HepG2 (cell line): ENCODE results near the gene EIF3B. TPM values are rescaled to one million over a fixed set of nuclear protein-coding genes. Genes with fewer than 3 reads are reported as not detected.

Experiments used
- CEBPZ ChIP-seq: IDR thresholded peaks from 2 replicates; pipeline ENCODE4 v1.6.1; 2012; ENCODE audit warnings: low read length, improper control_type of control experiment
- CREB1 ChIP-seq, 2 experiments: fragments of 450-650 bp in 1 of 2; IDR thresholded peaks; 2 replicates each; pipeline ENCODE4 v1.6.1; 2016 to 2017; ENCODE audit warnings: control low read depth in 1 of 2, mild to moderate bottlenecking in 1 of 2, missing compliant biosample characterization in 1 of 2, missing genetic modification characterization in 1 of 2
- HMGA1 ChIP-seq: sonication (generic); formaldehyde crosslinking; conservative IDR thresholded peaks from 2 replicates; pipeline ENCODE4 v1.4.0; 2020; ENCODE audit warnings: missing genetic modification reagents
- HOMEZ ChIP-seq: IDR thresholded peaks from 2 replicates; pipeline ENCODE4 v1.6.1; 2016; ENCODE audit warnings: low read depth
- KDM4B ChIP-seq: sonication (generic); formaldehyde crosslinking; IDR thresholded peaks from 2 replicates; pipeline ENCODE4 v1.4.0; 2020; ENCODE audit warnings: missing genetic modification reagents
- KLF13 ChIP-seq: sonication (generic); formaldehyde crosslinking; IDR thresholded peaks from 2 replicates; pipeline ENCODE4 v1.4.0; 2020; ENCODE audit warnings: mild to moderate bottlenecking, missing genetic modification reagents
- KLF15 ChIP-seq: sonication (generic); formaldehyde crosslinking; IDR thresholded peaks from 2 replicates; pipeline ENCODE4 v1.8.1; 2023; ENCODE audit warnings: borderline replicate concordance, mild to moderate bottlenecking, inconsistent platforms, missing genetic modification reagents, mixed read lengths
- KLF6 ChIP-seq: IDR thresholded peaks from 2 replicates; pipeline ENCODE4 v1.8.0; 2016; ENCODE audit warnings: missing biosample characterization, missing genetic modification reagents
- MEF2D ChIP-seq: sonication (generic); formaldehyde crosslinking; IDR thresholded peaks from 2 replicates; pipeline ENCODE4 v1.5.1; 2020; ENCODE audit warnings: mild to moderate bottlenecking, missing genetic modification reagents
- MXI1 ChIP-seq: IDR thresholded peaks from 3 replicates; pipeline ENCODE4 v1.6.1; 2012; ENCODE audit warnings: low read depth, low read length, inconsistent platforms, borderline replicate concordance
- NR2F6 ChIP-seq, 2 experiments: IDR thresholded peaks; 2 replicates each; pipeline ENCODE4 v1.6.1; 2016; ENCODE audit warnings: antibody characterized with exemption in 1 of 2, mild to moderate bottlenecking in 1 of 2
- PTBP1 ChIP-seq: fragments of 200-400 bp; formaldehyde crosslinking; IDR thresholded peaks from 2 replicates; pipeline ENCODE4 v1.6.1; 2018; ENCODE audit warnings: low read length, low read depth; ENCODE audit not compliant: poor library complexity, severe bottlenecking
- RBFOX2 ChIP-seq: fragments of 200-400 bp; formaldehyde crosslinking; IDR thresholded peaks from 2 replicates; pipeline ENCODE4 v1.6.1; 2017; ENCODE audit warnings: low read depth, mild to moderate bottlenecking, low read length
- REST ChIP-seq, 2 experiments: IDR thresholded peaks; 2 replicates each; pipeline ENCODE4 v1.6.1; 2011 to 2012; ENCODE audit warnings: low read length in 2 of 2, borderline replicate concordance in 1 of 2, low read depth in 1 of 2, mild to moderate bottlenecking in 1 of 2, moderate library complexity in 1 of 2
- SSRP1 ChIP-seq: IDR thresholded peaks from 2 replicates; pipeline ENCODE4 v1.6.1; 2016; ENCODE audit warnings: control low read depth
- STAG1 ChIP-seq: sonication (generic); formaldehyde crosslinking; IDR thresholded peaks from 2 replicates; pipeline ENCODE4 v1.4.0; 2020; ENCODE audit warnings: missing genetic modification reagents
- ZBTB7B ChIP-seq: sonication (generic); formaldehyde crosslinking; IDR thresholded peaks from 2 replicates; pipeline ENCODE4 v1.4.0; 2020; ENCODE audit warnings: missing genetic modification reagents
- ZKSCAN1 ChIP-seq: fragments of 150-350 bp; IDR thresholded peaks from 2 replicates; pipeline ENCODE4 v1.6.1; 2014; ENCODE audit warnings: low read length
- ZNF276 ChIP-seq: sonication (generic); formaldehyde crosslinking; IDR thresholded peaks from 2 replicates; pipeline ENCODE4 v1.4.0; 2020; ENCODE audit warnings: mild to moderate bottlenecking, low read depth, missing genetic modification reagents
- ZNF570 ChIP-seq: sonication (generic); formaldehyde crosslinking; IDR thresholded peaks from 2 replicates; pipeline ENCODE4 v1.4.0; 2020; ENCODE audit warnings: mild to moderate bottlenecking, missing genetic modification reagents, borderline replicate concordance
- ZNF720 ChIP-seq: sonication (generic); formaldehyde crosslinking; IDR thresholded peaks from 2 replicates; pipeline ENCODE4 v1.4.0; 2020; ENCODE audit warnings: missing genetic modification reagents
- polyA plus RNA-seq, 8 experiments: library from polyadenylated mRNA; depleted of rRNA in 3 of 8; stranded (reverse) in 7 of 8; unstranded in 1 of 8; fragments of >200 nt; fragmentation: Illumina TruSeq in 4 of 8; extraction: Trizol in 4 of 8; gene quantifications; 2 replicates each; pipeline versions ENCODE4 v1.2.1 to v1.2.3, GENCODE V29; 2011 to 2016; ENCODE audit warnings: low read depth in 4 of 8, missing spikeins in 1 of 8, mixed read lengths in 1 of 8; ENCODE audit not compliant: insufficient read depth in 1 of 8
- total RNA-seq, 5 experiments: library from RNA; depleted of rRNA; stranded (reverse); fragments of >200 nt; fragmentation: Illumina TruSeq; extraction: Trizol; gene quantifications; 2 replicates each; pipeline ENCODE4 v1.2.3, GENCODE V29; 2016; ENCODE audit warnings: low read depth in 1 of 5

The EIF3B gene
- total and polyA plus RNA-seq, 2 of the 13 experiments (the other 11 are each of a cell fraction or from before 2014, with no cell fraction given), result 92.2 to 241 TPM

- TF ChIP-seq HOMEZ (CRISPR knock-in tag) (no peak), ZNF276 (CRISPR knock-in tag) (0 out of 2 replicates have a peak, but pooled peaks have one; percentile 35), ZBTB7B (no peak), KDM4B (CRISPR knock-in tag) (no peak), MXI1 (peak; percentile 95; the same call in 2 of the 3 replicates), RBFOX2 (peak; percentile 84), KLF15 (CRISPR knock-in tag) (peak; percentile 93; the same call in 1 of the 2 replicates), CEBPZ (no peak), SSRP1 (no peak), HMGA1 (CRISPR knock-in tag) (no peak), REST (IDR thresholded peaks at IDR 0.05; ENCODE audit: borderline replicate concordance in 1 of 2, low read depth in 1 of 2, low read length in 2 of 2) (peak in 1 of 2 experiments; percentile 59; a peak in 1 of 4 replicates), ZNF720 (0 out of 2 replicates have a peak, but pooled peaks have one; percentile 89), NR2F6 (IDR thresholded peaks at IDR 0.05) (no peak), NR2F6 (CRISPR knock-in tag; IDR thresholded peaks at IDR 0.05) (peak; percentile 50; the same call in 1 of the 2 replicates), STAG1 (0 out of 2 replicates have a peak, but pooled peaks have one; percentile 26), MEF2D (peak; percentile 33; the same call in 1 of the 2 replicates), PTBP1 (no peak), ZKSCAN1 (no peak), ZNF570 (CRISPR knock-in tag) (0 out of 2 replicates have a peak, but pooled peaks have one; percentile 85), KLF6 (CRISPR knock-in tag) (peak; percentile 79; the same call in 1 of the 2 replicates), KLF13 (CRISPR knock-in tag) (peak; percentile 82; the same call in 1 of the 2 replicates), CREB1 (IDR thresholded peaks at IDR 0.05) (no peak), CREB1 (CRISPR knock-in tag; IDR thresholded peaks at IDR 0.05) (no peak)
Observed at GRCh38 chr7:2353936-2354185, 766 bp upstream of the EIF3B start (continued).
